ENCODE measurements around the gene TIGD3. TPM values are rescaled to one million over a fixed set of nuclear protein-coding genes. Genes with fewer than 3 reads are reported as not detected.

The TIGD3 gene
- total and polyA plus RNA-seq, 2 of the 13 experiments (the other 11 are each of a cell fraction or from before 2014, with no cell fraction given): 0.49 to 4.9 TPM

- TF ChIP-seq ZNF609 (CRISPR knock-in tag; IDR thresholded peaks at IDR 0.05; ENCODE audit: borderline replicate concordance) (peak; percentile 54; the same call in 1 of the 2 replicates), STAT6 (CRISPR knock-in tag; IDR thresholded peaks at IDR 0.05; ENCODE audit: borderline replicate concordance) (no peak), MED1 (CRISPR knock-in tag; IDR thresholded peaks at IDR 0.05) (peak; percentile 28), TARDBP (CRISPR knock-in tag; IDR thresholded peaks at IDR 0.05) (0 out of 2 replicates have a peak, but pooled peaks have one; percentile 43), REST (IDR thresholded peaks at IDR 0.05; ENCODE audit: borderline replicate concordance in 1 of 2, low read depth in 1 of 2, low read length in 2 of 2) (peak in 1 of 2 experiments; percentile 20; a peak in 1 of 4 replicates), SMYD3 (CRISPR knock-in tag; IDR thresholded peaks at IDR 0.05) (no peak), ZBTB44 (CRISPR knock-in tag; IDR thresholded peaks at IDR 0.05) (no peak), U2AF2 (IDR thresholded peaks at IDR 0.05; ENCODE audit: low read depth, low read length) (no peak), KLF9 (CRISPR knock-in tag; IDR thresholded peaks at IDR 0.05; ENCODE audit: low read depth) (no peak), ZNF562 (CRISPR knock-in tag; IDR thresholded peaks at IDR 0.05; ENCODE audit: borderline replicate concordance) (no peak), ZNF775 (CRISPR knock-in tag; IDR thresholded peaks at IDR 0.05; ENCODE audit: borderline replicate concordance) (no peak), ZNF329 (CRISPR knock-in tag; IDR thresholded peaks at IDR 0.05; ENCODE audit: low read depth) (0 out of 2 replicates have a peak, but pooled peaks have one; percentile 35), ZNF839 (CRISPR knock-in tag; IDR thresholded peaks at IDR 0.05; ENCODE audit: borderline replicate concordance) (0 out of 2 replicates have a peak, but pooled peaks have one; percentile 28), TGIF2 (CRISPR knock-in tag; IDR thresholded peaks at IDR 0.05) (peak; percentile 37; the same call in 1 of the 2 replicates), ZNF720 (CRISPR knock-in tag; IDR thresholded peaks at IDR 0.05) (no peak)
These were observed 32.0 kb downstream of the TIGD3 start, which contains the start of gene FRMD8 (continued) for GRCh38 chr11:65386307-65387140.
